ENCODE results near the gene WDR91. TPM values are rescaled to one million over a fixed set of nuclear protein-coding genes. Genes with fewer than 3 reads are reported as not detected.

The WDR91 gene
- total RNA-seq, 1 experiment from 2014 or later, result 7.3 TPM

- Mint-ChIP-seq H3K4me3 (ENCODE audit: unreplicated experiment) (no peak overlapping the region), H3K27me3 (ENCODE audit: insufficient read depth, unreplicated experiment) (no peaks in the 10 kb centered on the region), H3K27ac (ENCODE audit: low read depth, unreplicated experiment) (no peak overlapping the region), H3K4me1 (ENCODE audit: insufficient read depth, unreplicated experiment) (peaks cover 5% of the 10 kb centered on the region), H3K36me3 (ENCODE audit: insufficient read depth, unreplicated experiment) (peaks cover 17% of the 10 kb centered on the region), H3K9me3 (ENCODE audit: unreplicated experiment) (no peaks in the 10 kb centered on the region)
- no peak for TF ChIP-seq CTCF (IDR thresholded peaks at IDR 0.05; ENCODE audit: unreplicated experiment)
- BruUV-seq (replicated peaks), result no TSS peak
- CTCF ChIA-PET, result no interaction called here
- POLR2A ChIA-PET, result interaction anchor here (0.6 to 1.3 kb wide), 2 partner anchors 24 to 30 kb away, joined by 3 to 4 read pairs; no protein-coding TSS in a partner anchor
- intact Hi-C loops (cut with micrococcal nuclease), result no loop called here
- no peak for DNase-seq (ENCODE audit: unreplicated experiment)
These were observed 4.4 kb downstream of the WDR91 start for GRCh38 chr7:135206941-135207391.

GRCh38 chr7:135205850-135206249, 5.5 kb downstream of the WDR91 start:
- ChIA-PET POLR2A (interaction anchor here (1.7 kb wide), 1 partner anchor 35 kb away, joined by 6 read pairs; the partner anchor contains the start of gene CYREN), CTCF (interaction anchor here (0.6 to 0.7 kb wide), 3 partner anchors 12 to 22 kb away, joined by 3 read pairs; no protein-coding TSS in a partner anchor)
- intact Hi-C loops (cut with micrococcal nuclease), result no loop called here
- Mint-ChIP-seq H3K9me3 (ENCODE audit: unreplicated experiment) (no peaks in the 10 kb centered on the region), H3K27me3 (ENCODE audit: insufficient read depth, unreplicated experiment) (no peaks in the 10 kb centered on the region), H3K4me3 (ENCODE audit: unreplicated experiment) (no peak overlapping the region), H3K36me3 (ENCODE audit: insufficient read depth, unreplicated experiment) (peaks cover 17% of the 10 kb centered on the region), H3K27ac (ENCODE audit: low read depth, unreplicated experiment) (no peak overlapping the region), H3K4me1 (ENCODE audit: insufficient read depth, unreplicated experiment) (peaks cover 5% of the 10 kb centered on the region)
- no peak for TF ChIP-seq CTCF (IDR thresholded peaks at IDR 0.05; ENCODE audit: unreplicated experiment)
- DNase-seq (ENCODE audit: unreplicated experiment), result no peak
- no TSS peak for BruUV-seq (replicated peaks)

- peak; percentile 38 for DNase-seq (ENCODE audit: unreplicated experiment)
- BruUV-seq (replicated peaks), result no TSS peak
- Mint-ChIP-seq H3K9me3 (ENCODE audit: unreplicated experiment) (no peaks in the 10 kb centered on the region), H3K4me1 (ENCODE audit: insufficient read depth, unreplicated experiment) (peaks cover 5% of the 10 kb centered on the region), H3K36me3 (ENCODE audit: insufficient read depth, unreplicated experiment) (peaks cover 17% of the 10 kb centered on the region), H3K27ac (ENCODE audit: low read depth, unreplicated experiment) (no peak overlapping the region), H3K4me3 (ENCODE audit: unreplicated experiment) (no peak overlapping the region), H3K27me3 (ENCODE audit: insufficient read depth, unreplicated experiment) (no peaks in the 10 kb centered on the region)
- ChIA-PET POLR2A (interaction anchor here (1.7 kb wide), 1 partner anchor 34 kb away, joined by 6 read pairs; the partner anchor contains the start of gene CYREN), CTCF (interaction anchor here (1.2 to 1.7 kb wide), 2 partner anchors 17 to 219 kb away, joined by 4 to 6 read pairs; partner anchors contain the start of gene AGBL3)
- intact Hi-C loops (cut with micrococcal nuclease), result no loop called here
- TF ChIP-seq CTCF (IDR thresholded peaks at IDR 0.05; ENCODE audit: unreplicated experiment), result no peak
These were observed 6.5 kb downstream of the WDR91 start for GRCh38 chr7:135204876-135205275.

GRCh38 chr7:135204341-135204749, 7.0 kb downstream of the WDR91 start:
- ChIA-PET CTCF (interaction anchor here (0.7 to 1.7 kb wide), 3 partner anchors 16 to 218 kb away, joined by 4 to 6 read pairs (median 4); partner anchors contain the start of gene AGBL3), POLR2A (interaction anchor here (1.7 kb wide), 1 partner anchor 34 kb away, joined by 6 read pairs; the partner anchor contains the start of gene CYREN)
- no TSS peak for BruUV-seq (replicated peaks)
- H3K4me1 Mint-ChIP-seq (ENCODE audit: insufficient read depth, unreplicated experiment), result peaks cover 5% of the 10 kb centered on the region
- no peak for TF ChIP-seq CTCF (IDR thresholded peaks at IDR 0.05; ENCODE audit: unreplicated experiment)
- intact Hi-C loops (cut with micrococcal nuclease), result no loop called here
- no peaks in the 10 kb centered on the region for H3K9me3 Mint-ChIP-seq (ENCODE audit: unreplicated experiment)
- H3K27ac Mint-ChIP-seq (ENCODE audit: low read depth, unreplicated experiment), result no peak overlapping the region
- no peaks in the 10 kb centered on the region for H3K27me3 Mint-ChIP-seq (ENCODE audit: insufficient read depth, unreplicated experiment)
- DNase-seq (ENCODE audit: unreplicated experiment), result no peak
- H3K36me3 Mint-ChIP-seq (ENCODE audit: insufficient read depth, unreplicated experiment), result peaks cover 17% of the 10 kb centered on the region
- H3K4me3 Mint-ChIP-seq (ENCODE audit: unreplicated experiment), result no peak overlapping the region

Data from MCF 10A (cell line).